Stimulated activated CD8-positive, alpha-beta memory T cell treated with anti-CD3 and anti-CD28 coated beads, Interleukin-4, amount 100 ng/mL, for 24 hours (primary cell): ENCODE results near the gene RRP9.

Experiments
- DNase-seq: peaks from one replicate; pipeline ENCODE4 v3.0.0-alpha.2; 2020; ENCODE audit warnings: low read depth

Gene RRP9

GRCh38 chr3:51955893-51956770 lies 14.4 kb upstream of the RRP9 start:
- DNase-seq = no peak

GRCh38 chr3:51955175-51955892 lies 13.6 kb upstream of the RRP9 start, which contains the start of gene GPR62:
Gene GPR62, plus strand, starts transcription at chr3:51955381. Its CDS starts 272 bp downstream, at chr3:51955653.
- no peak for DNase-seq

GRCh38 chr3:51954713-51955112 lies 13.0 kb upstream of the RRP9 start:
- DNase-seq = no peak

GRCh38 chr3:51954105-51954504 lies 12.4 kb upstream of the RRP9 start:
- DNase-seq = no peak

- no peak for DNase-seq
Observed at GRCh38 chr3:51953445-51953844, 11.7 kb upstream of the RRP9 start.

GRCh38 chr3:51950899-51951298 lies 9.2 kb upstream of the RRP9 start:
- DNase-seq = no peak

- DNase-seq = no peak
Observed at GRCh38 chr3:51949121-51949520, 7.4 kb upstream of the RRP9 start.

- no peak for DNase-seq
Observed at GRCh38 chr3:51948016-51948580, 6.4 kb upstream of the RRP9 start.

- DNase-seq = no peak
Observed at GRCh38 chr3:51947215-51947900, 5.7 kb upstream of the RRP9 start.

GRCh38 chr3:51946796-51947195 lies 5.1 kb upstream of the RRP9 start:
- no peak for DNase-seq

GRCh38 chr3:51945926-51946705 lies 4.4 kb upstream of the RRP9 start:
- DNase-seq = no peak

- no peak for DNase-seq
Observed at GRCh38 chr3:51945031-51945840, 3.5 kb upstream of the RRP9 start.

GRCh38 chr3:51944451-51945021 lies 2.8 kb upstream of the RRP9 start:
- no peak for DNase-seq

- DNase-seq = no peak
Observed at GRCh38 chr3:51943451-51944391, 2.0 kb upstream of the RRP9 start.

- peak; percentile 42 for DNase-seq
Observed at GRCh38 chr3:51942603-51943450, 1.1 kb upstream of the RRP9 start.

GRCh38 chr3:51941463-51941797 lies 274 bp downstream of the RRP9 start:
- DNase-seq = no peak

GRCh38 chr3:51940648-51941462 lies 849 bp downstream of the RRP9 start:
- DNase-seq = no peak
